K562 (cell line): ENCODE measurements around the gene ZBTB7A.

Experiments used
- CC2D1A ChIP-seq: fragments of 450-650 bp; IDR thresholded peaks from 2 replicates; pipeline ENCODE4 v1.6.1; 2017; ENCODE audit warnings: mild to moderate bottlenecking
- IRF2 ChIP-seq: sonication (generic); formaldehyde crosslinking; IDR thresholded peaks from 2 replicates; pipeline ENCODE4 v1.8.1; 2022; ENCODE audit warnings: mild to moderate bottlenecking, missing genetic modification reagents
- MTF1 ChIP-seq: fragments of 250-450 bp; sonication (Bioruptor Pico); IDR thresholded peaks from 2 replicates; pipeline ENCODE4 v1.9.0; 2021; ENCODE audit warnings: moderate library complexity, mild to moderate bottlenecking, inconsistent platforms, borderline replicate concordance
- POLR2AphosphoS5 ChIP-seq: IDR thresholded peaks from 2 replicates; pipeline ENCODE4 v1.6.1; 2011; ENCODE audit warnings: mild to moderate bottlenecking, low read depth, low read length, moderate library complexity; ENCODE audit not compliant: control insufficient read depth, insufficient read depth
- PTBP1 ChIP-seq: fragments of 200-400 bp; formaldehyde crosslinking; IDR thresholded peaks from 2 replicates; pipeline ENCODE4 v1.6.1; 2017; ENCODE audit warnings: low read depth, low read length
- ZBTB12 ChIP-seq: fragments of 250-450 bp; sonication (Bioruptor Pico); IDR thresholded peaks from 2 replicates; pipeline ENCODE4 v1.4.0; 2020
- TF ChIP-seq, protein P1 (sequence below), 3 experiments: IDR thresholded peaks in 2 of 3; conservative IDR thresholded peaks in 1 of 3; 2 replicates each; pipeline ENCODE4 v1.5.1; 2011 to 2012; ENCODE audit warnings: low read length in 3 of 3, mild to moderate bottlenecking in 3 of 3, control low read depth in 2 of 3, improper control_type of control experiment in 1 of 3, inconsistent platforms in 1 of 3, low read depth in 1 of 3, mixed read lengths in 1 of 3, moderate library complexity in 1 of 3; ENCODE audit not compliant: insufficient read depth in 2 of 3
- TF ChIP-seq, protein P2 (sequence below): IDR thresholded peaks from 2 replicates; pipeline ENCODE4 v1.6.1; 2011; ENCODE audit not compliant: insufficient read length; ENCODE audit errors: extremely low read depth

- TF ChIP-seq PTBP1 (no peak), CC2D1A (no peak), MTF1 (no peak), ZBTB12 (no peak), IRF2 (CRISPR knock-in tag) (no peak), POLR2AphosphoS5 (no peak)
- TF ChIP-seq, protein P1, sequence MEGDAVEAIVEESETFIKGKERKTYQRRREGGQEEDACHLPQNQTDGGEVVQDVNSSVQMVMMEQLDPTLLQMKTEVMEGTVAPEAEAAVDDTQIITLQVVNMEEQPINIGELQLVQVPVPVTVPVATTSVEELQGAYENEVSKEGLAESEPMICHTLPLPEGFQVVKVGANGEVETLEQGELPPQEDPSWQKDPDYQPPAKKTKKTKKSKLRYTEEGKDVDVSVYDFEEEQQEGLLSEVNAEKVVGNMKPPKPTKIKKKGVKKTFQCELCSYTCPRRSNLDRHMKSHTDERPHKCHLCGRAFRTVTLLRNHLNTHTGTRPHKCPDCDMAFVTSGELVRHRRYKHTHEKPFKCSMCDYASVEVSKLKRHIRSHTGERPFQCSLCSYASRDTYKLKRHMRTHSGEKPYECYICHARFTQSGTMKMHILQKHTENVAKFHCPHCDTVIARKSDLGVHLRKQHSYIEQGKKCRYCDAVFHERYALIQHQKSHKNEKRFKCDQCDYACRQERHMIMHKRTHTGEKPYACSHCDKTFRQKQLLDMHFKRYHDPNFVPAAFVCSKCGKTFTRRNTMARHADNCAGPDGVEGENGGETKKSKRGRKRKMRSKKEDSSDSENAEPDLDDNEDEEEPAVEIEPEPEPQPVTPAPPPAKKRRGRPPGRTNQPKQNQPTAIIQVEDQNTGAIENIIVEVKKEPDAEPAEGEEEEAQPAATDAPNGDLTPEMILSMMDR (IDR thresholded peaks at IDR 0.05 in 2 of 3, conservative IDR thresholded peaks at IDR 0.05 in 1 of 3; ENCODE audit: insufficient read depth in 2 of 3, low read depth in 1 of 3, low read length in 3 of 3), result no peak
- TF ChIP-seq, protein P2, sequence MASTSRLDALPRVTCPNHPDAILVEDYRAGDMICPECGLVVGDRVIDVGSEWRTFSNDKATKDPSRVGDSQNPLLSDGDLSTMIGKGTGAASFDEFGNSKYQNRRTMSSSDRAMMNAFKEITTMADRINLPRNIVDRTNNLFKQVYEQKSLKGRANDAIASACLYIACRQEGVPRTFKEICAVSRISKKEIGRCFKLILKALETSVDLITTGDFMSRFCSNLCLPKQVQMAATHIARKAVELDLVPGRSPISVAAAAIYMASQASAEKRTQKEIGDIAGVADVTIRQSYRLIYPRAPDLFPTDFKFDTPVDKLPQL, result no peak
Measured at GRCh38 chr19:4099041-4099764, 32.5 kb upstream of the ZBTB7A start.
